Cerebellar nuclear complex (tissue), 1 donor: Measurements from ENCODE around the gene PGLYRP3.
"Not testable (repeated sequence)": the region's sequence is repeated elsewhere in the genome, so short reads cannot be mapped to it uniquely, and the experiment has no call there.

Source experiments
- DNase-seq, 2 experiments: peaks; one replicate each; lab custom pipeline; 2025; lab: John Stamatoyannopoulos, UW

PGLYRP3 gene

GRCh38 chr1:153348511-153349362, 36.0 kb upstream of the PGLYRP3 start, which contains the start of gene PGLYRP4:
TSS of gene PGLYRP4 (minus strand) at chr1:153348841. CDS start at chr1:153347932, 909 bp downstream.
- no peak for DNase-seq

DNA sequence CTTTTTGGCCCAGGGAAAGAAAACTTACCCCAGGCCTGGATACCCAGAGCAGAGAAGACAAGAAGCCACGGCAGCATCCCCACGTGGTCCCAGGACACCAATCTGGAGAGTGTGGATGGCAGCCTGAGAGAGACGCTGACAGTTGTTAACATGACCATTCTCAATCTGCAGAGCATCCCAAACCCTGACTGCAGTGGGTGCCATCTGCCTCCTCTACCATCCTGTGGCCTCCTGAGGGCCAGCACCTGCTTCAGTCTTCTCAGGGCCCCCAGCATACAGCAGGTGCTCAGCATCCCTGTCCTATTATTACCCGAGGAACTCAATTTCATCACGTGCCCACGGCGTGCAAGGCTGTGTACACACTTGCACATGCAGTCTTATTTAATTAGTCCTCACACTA, 35.1 kb upstream of the PGLYRP3 start:
- DNase-seq = no peak

GRCh38 chr1:153347049-153347448, 34.3 kb upstream of the PGLYRP3 start:
- DNase-seq = not testable (repeated sequence)

DNA sequence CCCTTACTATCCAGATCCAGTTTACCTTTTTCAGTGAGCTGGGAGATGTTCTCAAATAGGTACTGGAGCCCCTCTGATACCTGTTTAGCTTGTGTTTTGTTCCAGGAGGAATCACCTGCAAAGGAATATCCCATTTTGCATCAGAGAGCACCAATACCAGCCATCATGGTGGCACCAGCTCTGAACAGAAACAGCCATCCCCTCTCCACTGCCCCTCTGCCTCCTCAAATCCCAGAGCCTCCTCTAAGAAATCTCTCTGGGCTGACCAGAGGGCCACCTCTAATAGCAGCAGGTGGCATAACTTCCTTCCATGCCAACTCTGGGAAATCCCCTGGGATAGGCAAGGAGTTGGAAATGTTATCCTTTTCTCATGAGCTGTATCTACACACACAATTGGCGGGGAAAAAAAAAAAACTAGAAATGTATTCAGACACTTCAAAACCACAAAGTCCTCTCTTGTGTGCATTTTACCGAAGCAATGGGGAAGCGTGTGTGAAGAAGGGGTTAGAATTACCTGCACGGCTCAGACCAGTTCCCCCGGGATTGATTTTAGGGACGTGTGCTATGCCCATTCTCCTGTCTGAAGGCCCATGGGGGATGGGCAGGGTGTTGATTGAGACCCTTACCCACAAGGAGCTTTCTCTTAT, 33.4 kb upstream of the PGLYRP3 start:
- DNase-seq = no peak

DNA sequence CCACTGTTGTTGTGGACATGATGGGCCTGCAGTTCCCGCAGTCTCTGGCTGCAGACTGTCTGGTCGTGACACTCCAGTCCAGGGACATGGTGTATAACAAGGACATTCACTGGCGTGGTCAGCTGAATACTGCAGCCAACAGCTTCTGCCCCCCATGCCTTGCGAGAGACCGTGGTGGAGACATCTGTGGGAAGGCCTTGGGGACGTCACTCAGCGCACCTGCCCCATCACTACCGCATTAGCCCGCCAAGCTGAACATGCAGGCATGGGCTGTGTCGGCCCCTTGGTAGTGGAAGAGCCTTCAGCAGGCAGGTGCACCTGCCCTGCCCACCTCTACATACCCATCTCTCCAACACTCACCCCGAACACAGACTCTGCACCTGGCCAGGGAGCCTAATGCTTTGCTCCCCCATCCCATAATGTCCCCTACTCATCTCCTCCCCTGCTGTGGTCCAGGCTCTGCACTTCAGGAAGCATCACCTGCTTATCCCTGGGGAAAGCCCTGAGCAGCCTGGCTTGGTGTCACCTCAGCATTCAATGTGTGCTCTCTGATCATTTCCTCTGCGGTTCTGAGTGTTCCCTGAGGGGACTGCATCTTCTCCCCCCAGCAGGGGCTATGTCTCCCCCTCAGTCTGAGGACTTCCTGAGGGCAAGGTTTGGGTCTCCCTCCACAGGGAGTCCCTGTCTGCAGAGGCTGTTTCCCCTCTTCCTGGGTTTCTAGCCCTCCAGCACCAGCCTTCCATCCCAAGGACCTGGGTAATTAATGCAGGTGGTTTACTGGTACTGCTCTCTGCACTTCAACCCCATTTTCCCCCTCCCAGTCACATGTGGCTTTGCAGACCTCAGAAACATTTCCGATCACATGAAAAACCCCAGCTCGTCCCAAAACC, 32.7 kb upstream of the PGLYRP3 start:
- DNase-seq = no peak

GRCh38 chr1:153344718-153345025, 31.9 kb upstream of the PGLYRP3 start:
- DNase-seq = no peak

GRCh38 chr1:153343811-153344717, 31.3 kb upstream of the PGLYRP3 start:
- no peak for DNase-seq

DNA sequence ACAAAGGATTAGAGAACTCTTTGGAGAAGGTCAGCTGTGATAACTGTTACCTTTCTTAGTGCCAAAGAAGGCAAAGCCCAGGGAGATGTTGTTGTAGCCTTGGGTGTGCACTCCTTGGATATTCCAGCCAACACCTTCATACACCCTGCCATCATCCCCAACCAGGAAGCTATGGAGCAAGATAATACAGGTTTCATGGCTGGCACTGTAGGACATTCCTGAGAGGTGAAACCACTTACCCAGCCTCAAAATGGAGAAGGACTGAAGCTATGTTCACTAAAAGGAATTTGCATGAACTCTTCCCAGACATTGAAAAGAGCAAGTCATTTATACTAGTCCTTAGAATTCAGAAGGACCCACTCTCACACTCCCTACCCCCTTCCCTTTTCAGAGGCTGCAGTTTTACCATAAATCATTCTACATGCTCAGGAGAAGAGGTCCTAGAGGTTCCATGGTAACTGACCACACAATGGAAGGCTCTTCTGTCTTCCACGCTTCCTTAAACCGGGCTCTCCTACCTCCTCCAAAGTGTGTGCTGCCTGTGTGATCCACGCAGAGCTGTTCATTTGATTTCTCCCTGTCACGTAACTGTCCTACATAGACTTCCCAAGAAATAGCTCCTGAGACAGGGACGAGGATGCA, 30.4 kb upstream of the PGLYRP3 start:
- no peak for DNase-seq

DNA sequence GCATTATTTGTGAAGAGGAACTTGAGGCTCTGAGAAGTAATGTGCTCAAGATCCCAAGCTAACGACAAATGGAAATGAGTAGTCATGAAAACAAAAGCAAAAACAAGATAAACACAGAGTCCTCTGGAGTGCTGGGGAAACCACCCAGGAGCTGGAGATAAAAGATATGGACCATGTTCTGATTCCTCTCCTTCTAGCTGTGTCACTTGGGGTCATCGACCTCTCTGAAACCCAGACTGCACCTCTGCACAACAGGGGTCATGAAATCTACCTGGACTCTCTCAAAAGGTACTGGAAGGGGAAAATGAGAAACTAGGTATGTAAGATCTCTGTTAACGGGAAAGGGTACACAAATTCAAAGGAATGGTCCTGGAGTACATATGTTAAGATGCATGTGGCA, 29.4 kb upstream of the PGLYRP3 start:
- DNase-seq = no peak

- DNase-seq = no peak
Observed at GRCh38 chr1:153341431-153341934, 28.7 kb upstream of the PGLYRP3 start.

DNA sequence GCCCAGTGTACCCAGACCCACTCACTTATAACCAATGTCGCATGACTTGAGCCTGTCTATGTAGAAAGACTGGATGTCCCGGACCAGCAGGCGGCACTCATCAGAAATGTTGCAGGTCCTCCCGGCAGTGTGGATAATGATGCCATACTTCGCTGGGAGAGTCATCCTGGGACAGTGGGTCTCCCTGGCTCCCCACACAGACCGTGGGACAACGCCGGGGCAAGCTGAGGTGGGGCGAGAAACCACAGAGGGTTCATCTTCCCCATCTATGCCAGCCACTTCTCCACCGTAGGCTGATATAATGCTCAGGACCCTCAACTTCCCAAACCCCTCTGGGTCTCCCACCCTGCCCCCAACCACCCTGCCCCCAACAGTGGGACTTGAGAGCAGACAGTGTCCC, 27.6 kb upstream of the PGLYRP3 start:
- DNase-seq = no peak

- no peak for DNase-seq
Observed at GRCh38 chr1:153339802-153340201, 27.1 kb upstream of the PGLYRP3 start.

DNA sequence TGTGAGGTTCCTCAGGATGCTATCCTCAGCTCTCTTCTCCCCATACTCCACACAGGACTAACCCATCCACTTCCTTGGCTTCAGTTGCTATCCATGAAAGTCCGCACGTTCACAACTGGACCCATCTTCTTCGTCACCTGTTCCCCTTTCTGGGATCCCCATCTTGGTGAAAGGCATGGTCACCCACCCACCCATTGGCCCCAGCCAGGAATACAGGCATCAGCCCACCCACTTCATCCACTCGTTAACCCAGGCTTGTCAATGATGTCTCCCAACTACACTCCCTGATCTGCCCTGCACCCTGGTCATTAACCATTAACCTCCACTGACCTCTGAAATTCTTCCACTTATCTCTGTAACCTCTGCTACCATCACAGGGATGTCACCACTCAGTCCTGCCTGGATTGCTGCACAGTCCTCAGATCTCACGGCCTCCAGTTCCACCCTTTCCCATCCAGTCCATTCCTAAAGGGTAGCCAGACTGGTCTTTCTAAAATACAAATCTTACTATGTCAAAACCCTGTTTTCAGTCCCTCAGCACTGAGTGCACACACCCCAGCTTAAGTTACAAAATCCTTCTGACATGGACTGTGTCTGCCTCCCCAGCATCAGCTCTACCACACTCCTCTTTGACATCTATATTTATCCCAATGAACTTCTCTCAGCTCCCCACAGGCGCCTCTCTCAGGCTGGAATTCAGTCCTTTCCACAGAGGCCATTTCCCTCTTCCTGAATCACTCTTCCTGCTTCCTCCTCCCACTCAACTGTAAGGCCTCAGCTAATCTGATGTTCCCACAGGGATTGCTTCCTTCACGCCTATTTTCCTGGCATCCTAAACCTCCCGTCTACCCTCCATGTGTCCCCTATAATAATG, 25.5 kb upstream of the PGLYRP3 start:
- DNase-seq = no peak

GRCh38 chr1:153336650-153337049, 23.9 kb upstream of the PGLYRP3 start:
- DNase-seq = no peak

DNA sequence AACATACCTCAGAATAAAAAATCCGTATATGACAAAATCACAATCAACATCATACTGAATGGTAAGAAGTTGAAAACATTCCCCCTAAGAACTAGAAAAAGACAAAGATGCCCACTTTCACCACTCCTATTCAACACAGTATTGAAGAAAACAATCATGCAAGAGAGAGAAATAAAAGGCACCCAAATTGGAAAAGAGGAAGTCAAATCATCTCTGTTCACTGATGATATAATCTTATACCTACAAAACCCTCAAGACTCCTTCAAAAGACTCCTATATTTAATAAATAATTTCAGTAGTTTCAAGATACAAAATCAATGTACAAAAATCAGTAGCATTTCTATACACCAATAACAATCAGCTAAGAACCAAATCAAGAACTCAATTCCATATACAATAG, 21.1 kb upstream of the PGLYRP3 start:
- DNase-seq = no peak

GRCh38 chr1:153324912-153325311, 12.2 kb upstream of the PGLYRP3 start:
- no peak for DNase-seq

- DNase-seq = no peak
Observed at GRCh38 chr1:153322568-153322967, 9.8 kb upstream of the PGLYRP3 start.

DNA sequence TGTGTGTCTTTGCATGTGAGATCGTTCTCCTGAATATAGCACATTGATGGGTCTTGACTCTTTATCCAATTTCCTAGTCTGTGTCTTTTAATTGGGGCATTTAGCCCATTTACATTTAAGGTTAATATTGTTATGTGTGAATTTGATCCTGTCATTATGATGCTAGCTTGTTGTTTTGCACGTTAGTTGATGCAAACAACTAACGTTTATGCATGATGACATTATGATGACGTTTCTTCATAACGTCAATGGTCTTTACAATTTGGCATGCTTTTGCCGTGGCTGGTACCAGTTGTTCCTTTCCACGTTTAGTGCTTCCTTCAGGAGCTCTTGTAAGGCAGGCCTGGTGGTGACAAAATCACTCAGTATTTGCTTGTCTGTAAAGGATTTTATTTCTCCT, 5.4 kb upstream of the PGLYRP3 start:
- not testable (repeated sequence) for DNase-seq

- not testable (repeated sequence) for DNase-seq
Observed at GRCh38 chr1:153316013-153316412, 3.3 kb upstream of the PGLYRP3 start.

DNA sequence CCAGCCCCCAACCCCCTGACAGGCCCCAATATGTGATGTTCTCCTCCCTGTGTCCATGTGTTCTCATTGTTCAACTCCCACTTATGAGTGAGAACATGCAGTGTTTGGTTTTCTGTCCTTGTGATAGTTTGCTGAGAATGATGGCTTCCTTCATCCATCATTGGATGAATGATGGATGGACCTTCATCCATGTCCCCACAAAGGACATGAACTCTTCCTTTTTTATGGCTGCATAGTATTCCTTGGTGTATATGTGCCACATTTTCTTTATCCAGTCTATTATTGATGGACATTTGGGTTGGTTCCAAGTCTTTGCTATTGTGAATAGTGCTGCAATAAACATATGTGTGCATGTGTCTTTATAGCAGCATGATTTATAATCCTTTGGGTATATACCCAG, 1.6 kb upstream of the PGLYRP3 start:
- DNase-seq = not testable (repeated sequence)
